ENCODE measurements around the gene GOLGA6D.

- TF ChIP-seq MAX (IDR thresholded peaks at IDR 0.05; ENCODE audit: low read depth, low read length) (no peak), CTCF (IDR thresholded peaks at IDR 0.05; ENCODE audit: low read depth, low read length) (no peak), POLR2A (IDR thresholded peaks at IDR 0.05; ENCODE audit: extremely low read depth, insufficient read length) (no peak), MYC (IDR thresholded peaks at IDR 0.05; ENCODE audit: low read depth, low read length) (no peak)
Observed at GRCh38 chr15:75306188-75306587, 23.6 kb downstream of the GOLGA6D start.

Data from NB4 (cell line).